ENCODE measurements around the gene ZFHX3.
A peak's percentile ranks its signal among the peaks of the same experiment; 100 is the strongest.

ZFHX3 gene

GRCh38 chr16:72833482-72833881 lies 214.4 kb downstream of the ZFHX3 start:
- no peak for TF ChIP-seq CTCF (IDR thresholded peaks at IDR 0.05; ENCODE audit: control extremely low read depth, extremely low read depth, low read depth, missing control alignments)
- DNase-seq (ENCODE audit: extremely low spot score), result no peak
- POLR2A ChIA-PET, result no interaction called here
- CTCF ChIA-PET, result interaction anchor here (0.8 to 5.9 kb wide), 41 partner anchors 8 to 1137 kb away, joined by 3 to 94 read pairs (median 5); no protein-coding TSS in a partner anchor

GRCh38 chr16:72832621-72833248 lies 215.2 kb downstream of the ZFHX3 start:
- TF ChIP-seq CTCF (IDR thresholded peaks at IDR 0.05; ENCODE audit: control extremely low read depth, extremely low read depth, low read depth, missing control alignments), result peak; percentile 100
- peak; percentile 81 for DNase-seq (ENCODE audit: extremely low spot score)
- CTCF ChIA-PET, result interaction anchor here (0.6 to 5.9 kb wide), 82 partner anchors 8 to 1137 kb away, joined by 3 to 94 read pairs (median 4); partner anchors contain the start of genes DHX38 and TXNL4B
- POLR2A ChIA-PET, result interaction anchor here (0.6 kb wide), 1 partner anchor 24 kb away, joined by 3 read pairs; no protein-coding TSS in a partner anchor

DNA sequence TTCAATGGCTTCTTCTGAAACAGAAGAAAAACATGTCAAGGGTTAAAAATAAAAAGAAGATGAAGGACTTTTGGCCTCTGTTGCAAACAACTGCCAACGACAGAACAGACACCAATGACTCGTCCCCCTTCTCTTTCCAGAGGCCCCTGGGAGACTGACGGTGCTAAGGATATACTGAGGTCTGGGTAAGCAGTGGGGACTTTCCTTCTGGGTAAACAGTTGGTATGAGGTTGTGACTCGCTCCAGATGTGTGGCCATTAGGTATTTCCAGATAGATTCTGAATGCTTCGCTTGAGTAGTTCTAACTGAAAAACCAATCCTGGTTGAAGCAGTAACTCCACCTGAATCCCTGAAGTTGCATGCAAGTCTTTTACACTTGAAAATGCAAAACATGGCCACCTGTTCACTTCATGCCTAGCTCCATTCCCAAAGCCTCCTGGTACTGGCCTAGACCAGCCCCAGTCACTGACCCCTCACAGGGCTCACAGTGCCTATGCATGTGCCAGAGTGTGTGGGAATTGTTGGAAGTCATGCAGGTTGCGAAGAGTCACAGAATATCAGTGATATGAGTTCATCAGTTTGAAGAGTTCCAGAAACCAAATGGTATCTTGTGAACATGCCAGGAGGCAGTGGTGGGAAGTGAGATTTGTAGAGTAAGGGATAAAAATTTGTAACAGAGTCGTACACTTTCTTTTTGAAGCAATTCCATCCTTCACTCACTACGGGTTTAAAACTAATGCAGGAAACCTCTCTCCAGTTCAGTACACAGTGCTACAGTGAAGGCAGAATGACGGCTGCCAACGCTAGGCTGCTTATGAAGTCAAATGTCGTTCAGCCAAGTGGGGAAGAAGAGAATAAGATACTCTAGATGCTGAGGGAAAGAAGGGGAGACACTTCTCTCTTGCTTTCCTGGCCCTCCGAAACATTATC lies 217.8 kb downstream of the ZFHX3 start:
- POLR2A ChIA-PET, result no interaction called here
- no peak for DNase-seq (ENCODE audit: extremely low spot score)

DNA sequence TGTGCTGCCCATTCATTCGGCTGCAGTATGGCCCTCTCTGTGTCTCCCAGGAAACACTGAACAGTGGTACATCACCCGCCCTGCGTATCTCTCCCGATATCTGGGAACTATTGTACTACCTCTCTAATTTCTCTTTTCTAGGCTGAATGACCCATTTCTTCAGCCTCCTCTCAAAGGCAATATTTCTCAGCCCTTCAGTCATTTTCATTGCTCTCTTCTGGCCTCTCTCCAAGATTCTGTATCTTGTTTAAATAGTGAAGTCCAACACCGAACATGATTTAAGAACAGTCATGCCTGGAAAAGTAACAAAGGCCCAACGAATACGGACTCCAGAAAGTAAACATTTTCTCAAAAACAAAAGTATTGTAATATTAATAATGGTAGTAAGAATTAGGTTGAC lies 220.1 kb downstream of the ZFHX3 start:
- POLR2A ChIA-PET, result no interaction called here
- no peak for TF ChIP-seq CTCF (IDR thresholded peaks at IDR 0.05; ENCODE audit: control extremely low read depth, extremely low read depth, low read depth, missing control alignments)
- no peak for DNase-seq (ENCODE audit: extremely low spot score)
- CTCF ChIA-PET, result interaction anchor here (1.4 to 1.6 kb wide), 2 partner anchors 9 to 10 kb away, joined by 6 to 9 read pairs; no protein-coding TSS in a partner anchor

More for the DNA sequence above, 217.8 kb downstream of the ZFHX3 start:
- CTCF ChIA-PET, result interaction anchor here (0.6 to 1.3 kb wide), 2 partner anchors 26 to 1048 kb away, joined by 3 to 6 read pairs; no protein-coding TSS in a partner anchor
- TF ChIP-seq CTCF (IDR thresholded peaks at IDR 0.05; ENCODE audit: control extremely low read depth, extremely low read depth, low read depth, missing control alignments), result no peak

GRCh38 chr16:72825912-72826621 lies 221.9 kb downstream of the ZFHX3 start:
- ChIA-PET CTCF (interaction anchor here (1.6 kb wide), 2 partner anchors 11 to 30 kb away, joined by 6 read pairs; no protein-coding TSS in a partner anchor), POLR2A (no interaction called here)
- DNase-seq (ENCODE audit: extremely low spot score), result no peak
- no peak for TF ChIP-seq CTCF (IDR thresholded peaks at IDR 0.05; ENCODE audit: control extremely low read depth, extremely low read depth, low read depth, missing control alignments)

DNA sequence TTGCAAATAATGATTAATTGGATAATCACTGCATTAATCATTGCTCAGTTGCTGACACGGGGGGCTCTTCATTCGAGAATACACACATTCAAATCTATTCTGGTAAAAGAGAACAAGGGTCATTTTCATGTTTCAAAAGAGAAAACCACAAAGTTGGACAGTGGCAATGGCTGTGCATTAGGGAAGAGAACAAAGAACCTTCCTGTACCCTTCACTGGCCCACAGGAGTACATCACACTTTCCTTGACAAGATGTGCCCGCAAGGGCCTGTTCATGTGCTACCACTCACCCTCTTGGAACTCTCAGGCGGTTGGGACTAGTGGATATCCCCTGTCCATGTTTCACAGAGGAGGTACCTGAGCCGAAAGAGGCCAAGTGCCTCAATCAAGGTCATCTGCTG lies 223.2 kb downstream of the ZFHX3 start:
- DNase-seq (ENCODE audit: extremely low spot score), result no peak
- POLR2A ChIA-PET, result no interaction called here
- no peak for TF ChIP-seq CTCF (IDR thresholded peaks at IDR 0.05; ENCODE audit: control extremely low read depth, extremely low read depth, low read depth, missing control alignments)
- CTCF ChIA-PET, result interaction anchor here (0.6 to 1.8 kb wide), 2 partner anchors 8 to 322 kb away, joined by 3 to 10 read pairs; no protein-coding TSS in a partner anchor

All from GM10248 (cell line).